Measurements from ENCODE around the gene SLC12A5. TPM values are rescaled to one million over a fixed set of nuclear protein-coding genes. Genes with fewer than 3 reads are reported as not detected.

Gene SLC12A5
- total RNA-seq, 4 donors from 2014 or later: not detected

GRCh38 chr20:46043556-46043955, 14.5 kb downstream of the SLC12A5 start:
- Histone ChIP-seq H3K27ac (no peak overlapping the region), H3K9me3 (no peaks in the 10 kb centered on the region), H3K4me1 (no peaks in the 10 kb centered on the region), H3K27me3 (peaks cover 0 to 85% (median 0%) of the 10 kb centered on the region in 4 donors), H3K4me3 (no peak overlapping the region), H3K36me3 (no peaks in the 10 kb centered on the region)
- no peak for DNase-seq
- TF ChIP-seq POLR2A (IDR thresholded peaks at IDR 0.05): no peak
- no peak for TF ChIP-seq CTCF (IDR thresholded peaks at IDR 0.05)
- WGBS, 2 donors: 0 to 45% methylated on average over 1 to 2 of the region's 7 CpGs
- intact Hi-C loops (cut with DNase I): no loop called here

- intact Hi-C loops (cut with DNase I): no loop called here
- 67% methylated on average over 2 of the region's 6 CpGs; no CpG with 5 or more reads in 1 of the 2 donors for WGBS, 2 donors
- peaks cover 0 to 97% (median 0%) of the 10 kb centered on the region in 4 donors for H3K27me3 ChIP-seq
Measured at GRCh38 chr20:46044896-46045295, 15.9 kb downstream of the SLC12A5 start.

GRCh38 chr20:46046588-46047310, 17.7 kb downstream of the SLC12A5 start:
- no peaks in the 10 kb centered on the region for H3K9me3 ChIP-seq
- peaks cover 0 to 97% (median 0%) of the 10 kb centered on the region in 4 donors for H3K27me3 ChIP-seq
- no peak for TF ChIP-seq CTCF (IDR thresholded peaks at IDR 0.05)
- H3K4me3 ChIP-seq: no peak overlapping the region
- no peak for DNase-seq
- WGBS, 2 donors: 73 to 81% methylated on average over 2 to 5 of the region's 8 CpGs
- no peaks in the 10 kb centered on the region for H3K4me1 ChIP-seq
- no peak overlapping the region for H3K27ac ChIP-seq
- no peaks in the 10 kb centered on the region for H3K36me3 ChIP-seq
- intact Hi-C loops (cut with DNase I): no loop called here

More at GRCh38 chr20:46044896-46045295, 15.9 kb downstream of the SLC12A5 start:
- TF ChIP-seq POLR2A (IDR thresholded peaks at IDR 0.05) (no peak), CTCF (IDR thresholded peaks at IDR 0.05) (no peak)
- no peak for DNase-seq
- no peaks in the 10 kb centered on the region for H3K9me3 ChIP-seq
- H3K4me1 ChIP-seq: no peaks in the 10 kb centered on the region
- H3K36me3 ChIP-seq: no peaks in the 10 kb centered on the region
- no peak overlapping the region for H3K27ac ChIP-seq
- H3K4me3 ChIP-seq: no peak overlapping the region

- Histone ChIP-seq H3K27me3 (peaks cover 0 to 97% (median 0%) of the 10 kb centered on the region in 4 donors), H3K4me1 (no peaks in the 10 kb centered on the region), H3K4me3 (no peak overlapping the region), H3K27ac (no peak overlapping the region), H3K36me3 (no peaks in the 10 kb centered on the region), H3K9me3 (no peaks in the 10 kb centered on the region)
- 46 to 65% methylated on average over 5 to 7 of the region's 8 CpGs for WGBS, 2 donors
- intact Hi-C loops (cut with DNase I): no loop called here
- no peak for DNase-seq
- TF ChIP-seq POLR2A (IDR thresholded peaks at IDR 0.05): no peak
- TF ChIP-seq CTCF (IDR thresholded peaks at IDR 0.05): no peak
Measured at GRCh38 chr20:46047821-46048220, 18.8 kb downstream of the SLC12A5 start.

GRCh38 chr20:46049190-46049589, 20.2 kb downstream of the SLC12A5 start:
- no peaks in the 10 kb centered on the region for H3K4me1 ChIP-seq
- TF ChIP-seq CTCF (IDR thresholded peaks at IDR 0.05): no peak
- no peak for TF ChIP-seq POLR2A (IDR thresholded peaks at IDR 0.05)
- peaks cover 0 to 89% (median 0%) of the 10 kb centered on the region in 4 donors for H3K27me3 ChIP-seq
- no peaks in the 10 kb centered on the region for H3K9me3 ChIP-seq
- H3K4me3 ChIP-seq: no peak overlapping the region
- DNase-seq: no peak
- 76 to 86% methylated on average over 4 of the region's 4 CpGs for WGBS, 2 donors
- intact Hi-C loops (cut with DNase I): no loop called here
- H3K27ac ChIP-seq: no peak overlapping the region
- H3K36me3 ChIP-seq: no peaks in the 10 kb centered on the region
